NB4 (cell line): ENCODE data around the gene NIPAL1.
"Not testable (repeated sequence)": the region's sequence is repeated elsewhere in the genome, so short reads cannot be mapped to it uniquely, and the experiment has no call there.

Experiments used
- CTCF ChIP-seq: IDR thresholded peaks from one replicate; pipeline ENCODE4 v1.5.1; 2012; ENCODE audit warnings: low read depth, low read length
- MAX ChIP-seq: IDR thresholded peaks from 2 replicates; pipeline ENCODE4 v1.6.1; 2011; ENCODE audit warnings: low read depth, low read length
- POLR2A ChIP-seq: IDR thresholded peaks from 2 replicates; pipeline ENCODE4 v1.6.1; 2011; ENCODE audit warnings: mild to moderate bottlenecking; ENCODE audit not compliant: insufficient read length; ENCODE audit errors: extremely low read depth

GRCh38 chr4:47992475-47992874 lies 24.1 kb upstream of the NIPAL1 start:
- not testable (repeated sequence) for TF ChIP-seq MAX, CTCF, POLR2A
